Measurements from ENCODE around the gene PRSS2. TPM values are rescaled to one million over a fixed set of nuclear protein-coding genes. Genes with fewer than 3 reads are reported as not detected.
"Not testable (repeated sequence)": the region's sequence is repeated elsewhere in the genome, so short reads cannot be mapped to it uniquely, and the experiment has no call there.

Gene PRSS2
- total RNA-seq, 1 donor from 2014 or later: not detected

- Mint-ChIP-seq H3K4me1 (peaks cover 23% of the 10 kb centered on the region), H3K36me3 (ENCODE audit: low read depth) (no peaks in the 10 kb centered on the region), H3K4me3 (no peak overlapping the region), H3K9me3 (no peaks in the 10 kb centered on the region), H3K27me3 (peaks cover 9% of the 10 kb centered on the region), H3K27ac (no peak overlapping the region)
- ChIA-PET CTCF (no interaction called here), POLR2A (no interaction called here)
- ATAC-seq (ENCODE audit: low read depth) (no peak), DNase-seq (no peak)
- intact Hi-C loops (cut with micrococcal nuclease): no loop called here
- TF ChIP-seq CTCF (IDR thresholded peaks at IDR 0.05): no peak
Measured at GRCh38 chr7:142767861-142768260, 2.9 kb upstream of the PRSS2 start.

- H3K4me3 Mint-ChIP-seq; H3K27me3 Mint-ChIP-seq; CTCF ChIA-PET; POLR2A ChIA-PET; H3K36me3 Mint-ChIP-seq (ENCODE audit: low read depth); ATAC-seq (ENCODE audit: low read depth); intact Hi-C loops (cut with micrococcal nuclease); H3K9me3 Mint-ChIP-seq; H3K27ac Mint-ChIP-seq; DNase-seq: not testable (repeated sequence)
- peaks cover 23% of the 10 kb centered on the region for H3K4me1 Mint-ChIP-seq
Measured at GRCh38 chr7:142768885-142769284, 1.9 kb upstream of the PRSS2 start.

- Mint-ChIP-seq H3K4me1 (peaks cover 23% of the 10 kb centered on the region), H3K27me3 (peaks cover 9% of the 10 kb centered on the region), H3K4me3 (peak overlapping the region; percentile 32), H3K27ac (no peak overlapping the region), H3K36me3 (ENCODE audit: low read depth) (no peaks in the 10 kb centered on the region), H3K9me3 (no peaks in the 10 kb centered on the region)
- no peak for TF ChIP-seq CTCF (IDR thresholded peaks at IDR 0.05)
- DNase-seq (no peak), ATAC-seq (ENCODE audit: low read depth) (peak; percentile 85)
- CTCF ChIA-PET: interaction anchor here (1.2 to 2.8 kb wide), 3 partner anchors 11 to 58 kb away, joined by 3 to 17 read pairs (median 7); no protein-coding TSS in a partner anchor
- POLR2A ChIA-PET: interaction anchor here (1.4 to 3.5 kb wide), 4 partner anchors 12 to 38 kb away, joined by 4 to 12 read pairs (median 10); no protein-coding TSS in a partner anchor
- intact Hi-C loops (cut with micrococcal nuclease): no loop called here
Measured at GRCh38 chr7:142771353-142771723, 568 bp downstream of the PRSS2 start.

- ChIA-PET POLR2A (interaction anchor here (1.4 to 3.5 kb wide), 4 partner anchors 11 to 38 kb away, joined by 4 to 12 read pairs (median 10); no protein-coding TSS in a partner anchor), CTCF (interaction anchor here (1.2 to 2.8 kb wide), 3 partner anchors 10 to 58 kb away, joined by 3 to 17 read pairs (median 7); no protein-coding TSS in a partner anchor)
- DNase-seq: no peak
- Mint-ChIP-seq H3K27me3 (peaks cover 9% of the 10 kb centered on the region), H3K36me3 (ENCODE audit: low read depth) (no peaks in the 10 kb centered on the region), H3K27ac (no peak overlapping the region), H3K4me1 (peaks cover 23% of the 10 kb centered on the region), H3K4me3 (no peak overlapping the region), H3K9me3 (no peaks in the 10 kb centered on the region)
- no peak for TF ChIP-seq CTCF (IDR thresholded peaks at IDR 0.05)
- ATAC-seq (ENCODE audit: low read depth): no peak
- intact Hi-C loops (cut with micrococcal nuclease): no loop called here
Measured at GRCh38 chr7:142772051-142772450, 1.3 kb downstream of the PRSS2 start.

- POLR2A ChIA-PET: interaction anchor here (1.9 to 3.5 kb wide), 2 partner anchors 10 to 36 kb away, joined by 10 to 12 read pairs; no protein-coding TSS in a partner anchor
- intact Hi-C loops (cut with micrococcal nuclease): no loop called here
- CTCF ChIA-PET: interaction anchor here (2.6 to 2.8 kb wide), 2 partner anchors 10 to 59 kb away, joined by 7 to 17 read pairs; no protein-coding TSS in a partner anchor
- TF ChIP-seq CTCF (IDR thresholded peaks at IDR 0.05): no peak
- H3K4me1 Mint-ChIP-seq: peaks cover 23% of the 10 kb centered on the region
- no peak overlapping the region for H3K4me3 Mint-ChIP-seq
- ATAC-seq (ENCODE audit: low read depth) (no peak), DNase-seq (no peak)
- H3K9me3 Mint-ChIP-seq: no peaks in the 10 kb centered on the region
- peaks cover 4% of the 10 kb centered on the region for H3K27me3 Mint-ChIP-seq
- H3K36me3 Mint-ChIP-seq (ENCODE audit: low read depth): no peaks in the 10 kb centered on the region
- H3K27ac Mint-ChIP-seq: no peak overlapping the region
Measured at GRCh38 chr7:142772673-142773072, 1.9 kb downstream of the PRSS2 start.

GRCh38 chr7:142773230-142773629 lies 2.5 kb downstream of the PRSS2 start:
- CTCF ChIA-PET: no interaction called here
- DNase-seq (no peak), ATAC-seq (ENCODE audit: low read depth) (no peak)
- Mint-ChIP-seq H3K4me1 (peaks cover 23% of the 10 kb centered on the region), H3K4me3 (no peak overlapping the region), H3K9me3 (no peaks in the 10 kb centered on the region), H3K27me3 (peaks cover 3% of the 10 kb centered on the region), H3K36me3 (ENCODE audit: low read depth) (no peaks in the 10 kb centered on the region), H3K27ac (no peak overlapping the region)
- POLR2A ChIA-PET: no interaction called here
- intact Hi-C loops (cut with micrococcal nuclease): no loop called here
- TF ChIP-seq CTCF (IDR thresholded peaks at IDR 0.05): no peak
